Tibial nerve (tissue), 3 donors: ENCODE data around the gene CASS4.

ENCODE experiments used
- POLR2A ChIP-seq, 2 donors: fragments of 450-650 bp; IDR thresholded peaks; one replicate each; pipeline ENCODE4 v1.6.1; 2017; ENCODE audit warnings: antibody characterized with exemption in 2 of 2, mild to moderate bottlenecking in 2 of 2, moderate library complexity in 2 of 2
- TF ChIP-seq, protein P1 (sequence below), 5 experiments: fragments of 200-600 bp in 3 of 5; fragments of 450-650 bp in 2 of 5; sonication (generic) in 3 of 5; IDR thresholded peaks; one replicate each; pipeline ENCODE4 v1.5.1; 2016 to 2019; ENCODE audit warnings: antibody characterized with exemption in 5 of 5, mild to moderate bottlenecking in 3 of 5, moderate library complexity in 2 of 5

DNA sequence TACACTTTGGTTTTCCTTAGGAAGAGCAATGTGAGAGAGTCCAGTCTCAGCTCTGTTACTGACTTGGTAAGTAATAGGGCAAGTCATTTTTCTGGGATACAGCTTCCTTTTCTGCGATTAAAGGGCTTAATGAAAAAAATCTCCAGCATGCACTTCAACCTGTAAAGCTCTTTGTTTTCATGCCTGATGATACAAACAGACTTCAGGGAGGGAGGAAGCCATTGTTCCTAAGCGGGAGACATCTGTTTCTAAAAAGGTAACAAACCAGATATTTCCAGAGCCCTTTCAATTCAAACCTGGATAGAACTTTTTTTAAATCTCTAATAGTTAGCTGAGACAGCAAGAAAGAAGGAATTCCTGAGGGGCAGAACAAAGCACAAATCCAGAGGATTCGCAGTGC is 5.2 kb upstream of the CASS4 start:
- no peak for TF ChIP-seq POLR2A (IDR thresholded peaks at IDR 0.05)
- TF ChIP-seq, protein P1, sequence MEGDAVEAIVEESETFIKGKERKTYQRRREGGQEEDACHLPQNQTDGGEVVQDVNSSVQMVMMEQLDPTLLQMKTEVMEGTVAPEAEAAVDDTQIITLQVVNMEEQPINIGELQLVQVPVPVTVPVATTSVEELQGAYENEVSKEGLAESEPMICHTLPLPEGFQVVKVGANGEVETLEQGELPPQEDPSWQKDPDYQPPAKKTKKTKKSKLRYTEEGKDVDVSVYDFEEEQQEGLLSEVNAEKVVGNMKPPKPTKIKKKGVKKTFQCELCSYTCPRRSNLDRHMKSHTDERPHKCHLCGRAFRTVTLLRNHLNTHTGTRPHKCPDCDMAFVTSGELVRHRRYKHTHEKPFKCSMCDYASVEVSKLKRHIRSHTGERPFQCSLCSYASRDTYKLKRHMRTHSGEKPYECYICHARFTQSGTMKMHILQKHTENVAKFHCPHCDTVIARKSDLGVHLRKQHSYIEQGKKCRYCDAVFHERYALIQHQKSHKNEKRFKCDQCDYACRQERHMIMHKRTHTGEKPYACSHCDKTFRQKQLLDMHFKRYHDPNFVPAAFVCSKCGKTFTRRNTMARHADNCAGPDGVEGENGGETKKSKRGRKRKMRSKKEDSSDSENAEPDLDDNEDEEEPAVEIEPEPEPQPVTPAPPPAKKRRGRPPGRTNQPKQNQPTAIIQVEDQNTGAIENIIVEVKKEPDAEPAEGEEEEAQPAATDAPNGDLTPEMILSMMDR (IDR thresholded peaks at IDR 0.05), result no peak
